C4-2B (cell line): ENCODE results near the gene GPR146.

Source experiments
- CTCF ChIP-seq: fragments of 450-650 bp; conservative IDR thresholded peaks from 2 replicates; pipeline ENCODE4 v1.5.1; 2017; ENCODE audit warnings: mild to moderate bottlenecking
- ZFX ChIP-seq: fragments of 450-650 bp; IDR thresholded peaks from 2 replicates; pipeline ENCODE4 v1.6.1; 2017

GRCh38 chr7:1081336-1081735, 37.0 kb downstream of the GPR146 start:
- TF ChIP-seq CTCF: no peak
- no peak for TF ChIP-seq ZFX
